ENCODE results near the gene CEP72. TPM values are rescaled to one million over a fixed set of nuclear protein-coding genes. Genes with fewer than 3 reads are reported as not detected.

The CEP72 gene
- total RNA-seq, 1 experiment from 2014 or later = 24.8 TPM

GRCh38 chr5:663436-664342 lies 51.5 kb downstream of the CEP72 start:
- peak overlapping the region in 1 of 3 experiments; percentile 23; a peak in 1 of 7 replicates for H3K27ac Mint-ChIP-seq
- no CpG with 5 or more reads among the region's 38 CpGs for WGBS (ENCODE audit: extremely low coverage, insufficient read length, low lambda C conversion rate)

More at GRCh38 chr5:663436-664342, 51.5 kb downstream of the CEP72 start:
- no peaks in the 10 kb centered on the region for H3K27me3 ChIP-seq (ENCODE audit: insufficient read depth, low read length)
- no peak overlapping the region for H3K18ac ChIP-seq (ENCODE audit: insufficient read length, low read depth, low read length)
- H3K56ac ChIP-seq (ENCODE audit: insufficient read length, low read depth, low read length) = no peak overlapping the region
- H3K4ac ChIP-seq (ENCODE audit: low read depth, low read length) = no peak overlapping the region
- H2BK15ac ChIP-seq (ENCODE audit: low read depth, low read length) = no peak overlapping the region
- H2BK20ac ChIP-seq (ENCODE audit: low read depth, low read length, poor library complexity, severe bottlenecking) = no peak overlapping the region
- no peak overlapping the region for H2AK5ac ChIP-seq (ENCODE audit: insufficient read length, low read length)
- no peak overlapping the region for H2BK12ac ChIP-seq (ENCODE audit: insufficient read length, low read depth, low read length)
- no peak overlapping the region for H4K8ac ChIP-seq (replicated peaks; ENCODE audit: insufficient read length, low read depth, low read length)
- H3K9ac ChIP-seq (ENCODE audit: extremely low read depth, insufficient read length, low read length) = no peak overlapping the region
- H3K23me2 ChIP-seq (ENCODE audit: insufficient read length, low read depth, low read length, poor library complexity, severe bottlenecking) = no peaks in the 10 kb centered on the region
- no peak for DNase-seq
- H3T11ph ChIP-seq (ENCODE audit: low read length) = no peak overlapping the region
- Mint-ChIP-seq H3K4me1 (no peaks in the 10 kb centered on the region), H3K9me3 (no peaks in the 10 kb centered on the region), H3K4me3 (no peak overlapping the region; a peak in 1 of 5 replicates), H3K27me3 (ENCODE audit: low read depth) (no peaks in the 10 kb centered on the region), H3K36me3 (ENCODE audit: insufficient read depth in 1 of 3, low read depth in 3 of 3) (peaks cover 26 to 57% (median 56%) of the 10 kb centered on the region in 3 experiments)
- no peaks in the 10 kb centered on the region for H3K79me1 ChIP-seq (ENCODE audit: insufficient read depth, low read depth, low read length, poor library complexity, severe bottlenecking)
- H4K20me1 ChIP-seq (ENCODE audit: control insufficient read depth, insufficient read depth, insufficient read length) = no peaks in the 10 kb centered on the region
- TF ChIP-seq, protein P1, sequence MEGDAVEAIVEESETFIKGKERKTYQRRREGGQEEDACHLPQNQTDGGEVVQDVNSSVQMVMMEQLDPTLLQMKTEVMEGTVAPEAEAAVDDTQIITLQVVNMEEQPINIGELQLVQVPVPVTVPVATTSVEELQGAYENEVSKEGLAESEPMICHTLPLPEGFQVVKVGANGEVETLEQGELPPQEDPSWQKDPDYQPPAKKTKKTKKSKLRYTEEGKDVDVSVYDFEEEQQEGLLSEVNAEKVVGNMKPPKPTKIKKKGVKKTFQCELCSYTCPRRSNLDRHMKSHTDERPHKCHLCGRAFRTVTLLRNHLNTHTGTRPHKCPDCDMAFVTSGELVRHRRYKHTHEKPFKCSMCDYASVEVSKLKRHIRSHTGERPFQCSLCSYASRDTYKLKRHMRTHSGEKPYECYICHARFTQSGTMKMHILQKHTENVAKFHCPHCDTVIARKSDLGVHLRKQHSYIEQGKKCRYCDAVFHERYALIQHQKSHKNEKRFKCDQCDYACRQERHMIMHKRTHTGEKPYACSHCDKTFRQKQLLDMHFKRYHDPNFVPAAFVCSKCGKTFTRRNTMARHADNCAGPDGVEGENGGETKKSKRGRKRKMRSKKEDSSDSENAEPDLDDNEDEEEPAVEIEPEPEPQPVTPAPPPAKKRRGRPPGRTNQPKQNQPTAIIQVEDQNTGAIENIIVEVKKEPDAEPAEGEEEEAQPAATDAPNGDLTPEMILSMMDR (conservative IDR thresholded peaks at IDR 0.05) = no peak
- no peak overlapping the region for H4K5ac ChIP-seq (ENCODE audit: insufficient read length, low read depth, low read length)
- H3K27ac ChIP-seq (ENCODE audit: insufficient read length, low read depth, low read length) = no peak overlapping the region
- H3K4me2 ChIP-seq (ENCODE audit: insufficient read depth, insufficient read length, low read length) = no peak overlapping the region
- H3K9me3 ChIP-seq (ENCODE audit: control insufficient read depth, low read depth, low read length) = no peaks in the 10 kb centered on the region
- no peak overlapping the region for H3K14ac ChIP-seq (ENCODE audit: insufficient read depth, low read length)
- no peak overlapping the region for H2AFZ ChIP-seq (ENCODE audit: low read length)
- H3K4me1 ChIP-seq (ENCODE audit: insufficient read depth, low read length) = no peaks in the 10 kb centered on the region
- no peak overlapping the region for H4K91ac ChIP-seq (ENCODE audit: insufficient read length, low read depth, low read length)
- H2BK5ac ChIP-seq (ENCODE audit: insufficient read length, low read length) = no peak overlapping the region
- H2BK120ac ChIP-seq (ENCODE audit: low read depth, low read length, poor library complexity, severe bottlenecking) = no peak overlapping the region
- H3K79me2 ChIP-seq (ENCODE audit: insufficient read depth, low read length) = no peaks in the 10 kb centered on the region
- no peak overlapping the region for H3K23ac ChIP-seq (ENCODE audit: insufficient read length, low read depth, low read length)

Measured in H9 (cell line).